Lung (tissue), 12 donors: ENCODE measurements around the gene TTL. TPM values are rescaled to one million over a fixed set of nuclear protein-coding genes. Genes with fewer than 3 reads are reported as not detected.
A peak's percentile ranks its signal among the peaks of the same experiment; 100 is the strongest.

Experiments used
- ATAC-seq: fragments of 200-7000 bp; cut with Tn5 transposase; one replicate; pipeline ENCODE4 v1.9.1; 2020; ENCODE audit warnings: moderate number of reproducible peaks; ENCODE audit not compliant: insufficient read depth, low FRiP score
- DNase-seq, 3 donors: peaks; one replicate each; pipeline ENCODE4 v3.0.0-alpha.2; 2013 to 2017
- H3K27ac ChIP-seq, 2 donors: one replicate each; pipeline ENCODE4 v1.5.1; 2013; ENCODE audit warnings: mild to moderate bottlenecking in 2 of 2, moderate library complexity in 2 of 2, control low read depth in 1 of 2, inconsistent platforms in 1 of 2, low read depth in 1 of 2, low read length in 1 of 2
- H3K27me3 ChIP-seq, 3 donors: one replicate each; pipeline ENCODE4 v1.5.1; 2013; ENCODE audit warnings: low read length in 2 of 3; ENCODE audit not compliant: control insufficient read depth in 3 of 3, insufficient read depth in 3 of 3
- H3K36me3 ChIP-seq, 4 donors: one replicate each; pipeline ENCODE4 v1.5.1; 2013; ENCODE audit warnings: low read length in 4 of 4, mild to moderate bottlenecking in 1 of 4, moderate library complexity in 1 of 4; ENCODE audit not compliant: control insufficient read depth in 4 of 4, insufficient read depth in 4 of 4
- H3K4me1 ChIP-seq, 5 donors: one replicate each; pipeline ENCODE4 v1.5.1; 2013; ENCODE audit warnings: low read length in 5 of 5, mild to moderate bottlenecking in 2 of 5, moderate library complexity in 1 of 5; ENCODE audit not compliant: control insufficient read depth in 5 of 5, insufficient read depth in 5 of 5
- H3K4me3 ChIP-seq: one replicate; pipeline ENCODE4 v1.5.1; 2013; ENCODE audit warnings: mild to moderate bottlenecking, control low read depth, moderate library complexity
- H3K9ac ChIP-seq, 2 donors: one replicate each; pipeline ENCODE4 v1.5.1; 2013; ENCODE audit warnings: low read length in 2 of 2, control low read depth in 1 of 2; ENCODE audit not compliant: insufficient read depth in 1 of 2
- H3K9me3 ChIP-seq, 4 donors: one replicate each; pipeline ENCODE4 v1.5.1; 2013; ENCODE audit warnings: low read length in 3 of 4, mild to moderate bottlenecking in 1 of 4, moderate library complexity in 1 of 4; ENCODE audit not compliant: control insufficient read depth in 4 of 4, insufficient read depth in 3 of 4
- WGBS, 2 donors: extraction: QIAGEN DNeasy Blood & Tissue Kit; methylation state at CpG; one replicate each; pipeline ENCODE4 v1.1.7; 2013; 5-methylcytosine and 5-hydroxymethylcytosine counted together
- polyA plus RNA-seq, 2 donors: library from polyadenylated mRNA; stranded (reverse); fragments of 200-250 nt; gene quantifications; one replicate each; pipeline ENCODE4 v1.2.1, GENCODE V29; 2013
- total RNA-seq, 2 donors: library from RNA; depleted of rRNA in 1 of 2; stranded (reverse); fragments of >200 nt in 1 of 2; gene quantifications; one replicate each; pipeline ENCODE4 v1.2.1, GENCODE V29; 2014 to 2021
- TF ChIP-seq, protein P1 (sequence below): IDR thresholded peaks from 2 replicates; pipeline ENCODE4 v1.5.1; 2012; ENCODE audit warnings: mild to moderate bottlenecking; ENCODE audit errors: control extremely low read depth, extremely low read depth
- donor health status: control.
- donor health status: control.
- donor health status: Bipolar disorder and iron deficiency.
- donor health status: healthy.
- donor health status: DM: yes; HTN: yes; CAD: no.

TTL gene
- total and polyA plus RNA-seq, 4 donors: 12.5 to 32.8 (median 22.8) TPM

GRCh38 chr2:112540906-112541305 lies 59.0 kb downstream of the TTL start:
- TF ChIP-seq, protein P1, sequence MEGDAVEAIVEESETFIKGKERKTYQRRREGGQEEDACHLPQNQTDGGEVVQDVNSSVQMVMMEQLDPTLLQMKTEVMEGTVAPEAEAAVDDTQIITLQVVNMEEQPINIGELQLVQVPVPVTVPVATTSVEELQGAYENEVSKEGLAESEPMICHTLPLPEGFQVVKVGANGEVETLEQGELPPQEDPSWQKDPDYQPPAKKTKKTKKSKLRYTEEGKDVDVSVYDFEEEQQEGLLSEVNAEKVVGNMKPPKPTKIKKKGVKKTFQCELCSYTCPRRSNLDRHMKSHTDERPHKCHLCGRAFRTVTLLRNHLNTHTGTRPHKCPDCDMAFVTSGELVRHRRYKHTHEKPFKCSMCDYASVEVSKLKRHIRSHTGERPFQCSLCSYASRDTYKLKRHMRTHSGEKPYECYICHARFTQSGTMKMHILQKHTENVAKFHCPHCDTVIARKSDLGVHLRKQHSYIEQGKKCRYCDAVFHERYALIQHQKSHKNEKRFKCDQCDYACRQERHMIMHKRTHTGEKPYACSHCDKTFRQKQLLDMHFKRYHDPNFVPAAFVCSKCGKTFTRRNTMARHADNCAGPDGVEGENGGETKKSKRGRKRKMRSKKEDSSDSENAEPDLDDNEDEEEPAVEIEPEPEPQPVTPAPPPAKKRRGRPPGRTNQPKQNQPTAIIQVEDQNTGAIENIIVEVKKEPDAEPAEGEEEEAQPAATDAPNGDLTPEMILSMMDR: no peak
- ATAC-seq: no peak
- no peak overlapping the region for H3K27ac ChIP-seq
- WGBS, 2 donors: 22 to 37% methylated on average over 2 of the region's 2 CpGs
- H3K36me3 ChIP-seq: peaks cover 0 to 5% (median 0%) of the 10 kb centered on the region in 4 donors
- no peak overlapping the region for H3K9ac ChIP-seq
- H3K27me3 ChIP-seq: no peaks in the 10 kb centered on the region
- H3K4me3 ChIP-seq: no peak overlapping the region
- no peak for DNase-seq
- peaks cover 0 to 14% (median 7%) of the 10 kb centered on the region in 5 donors for H3K4me1 ChIP-seq
- H3K9me3 ChIP-seq: no peaks in the 10 kb centered on the region

DNA sequence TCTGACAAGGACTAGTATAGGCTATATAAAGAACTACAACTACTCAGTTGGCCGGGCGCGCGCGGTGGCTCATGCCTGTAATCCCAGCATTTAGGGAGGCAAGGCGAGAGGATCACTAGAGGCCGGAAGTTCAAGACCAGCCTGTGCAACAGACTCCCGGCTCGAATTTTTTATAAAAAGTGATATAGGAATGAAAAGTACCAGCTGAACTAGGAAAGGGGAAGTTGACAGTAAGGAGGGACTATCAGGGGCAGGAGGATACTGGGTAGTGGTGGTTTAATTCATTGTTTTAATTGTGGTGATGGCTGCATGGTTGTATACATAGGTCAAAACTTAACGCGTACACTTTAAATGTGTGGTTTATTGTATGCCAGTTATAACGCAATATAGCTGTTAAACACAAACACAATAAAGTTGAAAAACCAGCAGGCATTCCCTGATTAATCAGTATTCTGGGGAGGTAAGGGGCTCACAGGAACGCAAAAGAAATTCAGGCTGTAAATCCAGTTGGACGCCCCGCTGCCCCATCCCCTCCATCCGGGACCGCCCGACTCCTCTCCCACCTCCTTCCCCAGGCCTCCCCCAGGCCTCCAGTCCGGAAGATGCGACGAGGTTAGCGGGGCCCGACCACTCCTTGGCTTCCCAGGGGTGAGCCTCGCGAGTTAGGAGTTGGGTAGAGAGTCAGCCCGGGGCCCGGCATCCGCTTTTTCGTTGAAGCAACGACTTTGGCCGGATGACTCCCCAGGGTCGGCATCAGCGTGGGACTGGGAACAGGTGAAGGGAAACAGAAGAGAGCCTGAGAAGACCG lies 59.6 kb downstream of the TTL start:
- WGBS, 2 donors: 8 to 14% methylated on average over 34 of the region's 34 CpGs
- Histone ChIP-seq H3K9me3 (no peaks in the 10 kb centered on the region), H3K4me3 (peak overlapping the region; percentile 87), H3K4me1 (peaks cover 0 to 14% (median 7%) of the 10 kb centered on the region in 5 donors), H3K27me3 (no peaks in the 10 kb centered on the region), H3K9ac (peak overlapping the region; percentile 60 to 90), H3K36me3 (peaks cover 0 to 7% (median 0%) of the 10 kb centered on the region in 4 donors), H3K27ac (peak overlapping the region; percentile 82 to 91)
- DNase-seq (peak; percentile 13 to 81 (median 81)), ATAC-seq (peak; percentile 88)
- TF ChIP-seq, protein P1: no peak

DNA sequence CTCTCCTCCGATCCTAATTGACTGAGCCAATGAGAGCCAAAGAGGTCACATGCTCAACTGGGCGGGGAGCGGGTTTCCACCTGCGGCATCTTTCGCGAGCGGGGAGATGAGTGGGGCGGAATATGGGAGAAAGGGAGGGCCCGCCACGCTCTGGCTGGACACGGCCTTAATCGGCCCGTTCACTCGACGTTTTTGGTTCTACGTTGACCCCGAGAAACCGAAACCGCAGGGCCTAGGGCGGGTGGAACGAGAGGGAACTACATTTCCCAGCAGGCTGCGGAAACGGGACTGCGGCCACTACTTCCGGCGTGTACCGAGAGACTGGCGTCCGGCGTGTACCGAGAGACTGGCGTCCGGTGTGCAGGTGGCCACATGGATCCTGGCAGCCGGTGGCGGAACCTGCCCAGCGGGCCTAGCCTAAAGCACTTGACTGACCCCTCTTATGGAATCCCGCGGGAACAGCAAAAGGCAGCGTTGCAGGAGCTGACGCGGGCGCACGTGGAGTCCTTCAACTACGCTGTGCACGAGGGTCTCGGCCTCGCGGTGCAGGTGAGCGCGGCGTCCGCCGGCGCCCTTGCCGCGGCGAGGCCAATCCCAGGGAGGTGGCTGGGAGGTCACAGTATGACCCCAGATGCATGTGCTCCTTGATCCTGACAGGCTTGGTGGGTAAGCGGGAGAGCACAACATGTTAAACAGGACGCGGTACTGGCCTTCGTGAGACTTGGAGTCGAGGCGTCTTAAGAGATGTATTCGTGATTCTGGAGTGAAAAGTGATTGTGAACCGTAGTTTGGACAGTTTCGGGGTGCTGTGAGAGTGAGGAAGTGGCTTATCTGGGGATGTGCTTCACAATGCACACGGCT lies 60.4 kb downstream of the TTL start, which contains the start of gene POLR1B:
Gene POLR1B, plus strand, starts transcription at position 343 of the 861 bp plus-strand sequence. Its CDS starts 30 bp downstream, at position 373.
- Histone ChIP-seq H3K4me1 (peaks cover 0 to 14% (median 8%) of the 10 kb centered on the region in 5 donors), H3K27me3 (no peaks in the 10 kb centered on the region), H3K4me3 (peak within 1 kb of the TSS; percentile 87), H3K36me3 (peaks cover 0 to 7% (median under 1%) of the 10 kb centered on the region in 4 donors), H3K9me3 (no peaks in the 10 kb centered on the region), H3K9ac (peak within 1 kb of the TSS; percentile 60 to 90), H3K27ac (peak within 1 kb of the TSS; percentile 82 to 91)
- 0% methylated on average over 67 of the region's 67 CpGs for WGBS, 2 donors
- TF ChIP-seq, protein P1: no peak
- DNase-seq: peak; percentile 86 to 91 (median 89)
- ATAC-seq: peak; percentile 92
